ENCODE measurements around the gene SLC13A4.

GRCh38 chr7:135692055-135692454, 35.9 kb downstream of the SLC13A4 start:
- TF ChIP-seq ZNF274 (IDR thresholded peaks at IDR 0.05; ENCODE audit: low read depth, low read length), result no peak
- no peak for TF ChIP-seq YY1 (IDR thresholded peaks at IDR 0.05; ENCODE audit: insufficient read depth, insufficient read length)
- TF ChIP-seq SUZ12 (IDR thresholded peaks at IDR 0.05; ENCODE audit: extremely low read depth, insufficient read depth, insufficient read length), result no peak
